Trophoblast cell (in vitro differentiated cells and primary cell): ENCODE data around the gene FBXO15.

Experiments
- DNase-seq, 2 donors: peaks; one replicate each; pipeline ENCODE4 v3.0.0-alpha.2; 2016
- H2AFZ ChIP-seq: 2 replicates; pipeline ENCODE4 v1.6.1; 2013; ENCODE audit warnings: low read length, moderate library complexity, mild to moderate bottlenecking; ENCODE audit not compliant: insufficient read depth, poor library complexity
- H2AK5ac ChIP-seq: 2 replicates; pipeline ENCODE4 v1.6.1; 2013; ENCODE audit warnings: mild to moderate bottlenecking, low read length
- H2BK120ac ChIP-seq: 2 replicates; pipeline ENCODE4 v1.6.1; 2013; ENCODE audit warnings: low read length, mild to moderate bottlenecking, moderate library complexity; ENCODE audit not compliant: insufficient read depth, poor library complexity
- H2BK12ac ChIP-seq: 2 replicates; pipeline ENCODE4 v1.6.1; 2013; ENCODE audit warnings: mild to moderate bottlenecking, low read length, moderate library complexity
- H2BK5ac ChIP-seq: 2 replicates; pipeline ENCODE4 v1.6.1; 2013; ENCODE audit warnings: low read length, low read depth, moderate library complexity, mild to moderate bottlenecking; ENCODE audit not compliant: poor library complexity
- H3K14ac ChIP-seq: 2 replicates; pipeline ENCODE4 v1.6.1; 2013; ENCODE audit warnings: mild to moderate bottlenecking, low read length
- H3K18ac ChIP-seq: 2 replicates; pipeline ENCODE4 v1.6.1; 2013; ENCODE audit warnings: mild to moderate bottlenecking, low read length
- H3K23ac ChIP-seq: 2 replicates; pipeline ENCODE4 v1.6.1; 2013; ENCODE audit warnings: low read length
- H3K27ac ChIP-seq: 2 replicates; pipeline ENCODE4 v1.5.1; 2013; ENCODE audit warnings: low read depth, mild to moderate bottlenecking, inconsistent platforms, low read length, moderate library complexity
- H3K27me3 ChIP-seq: 2 replicates; pipeline ENCODE4 v1.6.1; 2013; ENCODE audit warnings: inconsistent platforms, mild to moderate bottlenecking, low read length, moderate library complexity; ENCODE audit not compliant: insufficient read depth
- H3K36me3 ChIP-seq, 2 experiments: 1 replicate in 1 of 2; 2 replicates in 1 of 2; pipeline ENCODE4 v1.6.1; 2013; ENCODE audit warnings: low read length in 2 of 2, mild to moderate bottlenecking in 2 of 2, moderate library complexity in 1 of 2; ENCODE audit not compliant: insufficient read depth in 2 of 2, control insufficient read depth in 1 of 2
- H3K4ac ChIP-seq: 2 replicates; pipeline ENCODE4 v1.6.1; 2013; ENCODE audit warnings: low read depth, mild to moderate bottlenecking, low read length, moderate library complexity
- H3K4me1 ChIP-seq, 2 experiments: 1 replicate in 1 of 2; 2 replicates in 1 of 2; pipeline ENCODE4 v1.6.1; 2013; ENCODE audit warnings: low read length in 2 of 2, mild to moderate bottlenecking in 2 of 2, moderate library complexity in 1 of 2; ENCODE audit not compliant: insufficient read depth in 2 of 2, control insufficient read depth in 1 of 2
- H3K4me2 ChIP-seq: 2 replicates; pipeline ENCODE4 v1.6.1; 2013; ENCODE audit warnings: inconsistent platforms, mild to moderate bottlenecking, low read length, moderate library complexity
- H3K4me3 ChIP-seq: 2 replicates; pipeline ENCODE4 v1.5.1; 2013; ENCODE audit warnings: mild to moderate bottlenecking, low read depth, low read length, inconsistent platforms
- H3K79me1 ChIP-seq: one replicate; pipeline ENCODE4 v1.6.1; 2013; ENCODE audit warnings: low read length
- H3K79me2 ChIP-seq: 2 replicates; pipeline ENCODE4 v1.6.1; 2013; ENCODE audit warnings: low read length, mild to moderate bottlenecking; ENCODE audit not compliant: control insufficient read depth, insufficient read depth, poor library complexity
- H3K9ac ChIP-seq: 2 replicates; pipeline ENCODE4 v1.6.1; 2013; ENCODE audit warnings: mild to moderate bottlenecking, low read length
- H3K9me3 ChIP-seq: 2 replicates; pipeline ENCODE4 v1.6.1; 2013; ENCODE audit warnings: low read depth, mild to moderate bottlenecking, control low read depth, inconsistent platforms, low read length; ENCODE audit not compliant: insufficient read depth
- H4K12ac ChIP-seq: 2 replicates; pipeline ENCODE4 v1.6.1; 2013; ENCODE audit warnings: low read depth, mild to moderate bottlenecking, low read length, moderate library complexity
- H4K8ac ChIP-seq: 2 replicates; pipeline ENCODE4 v1.6.1; 2013; ENCODE audit warnings: low read depth, mild to moderate bottlenecking, low read length, moderate library complexity
- H4K91ac ChIP-seq: one replicate; pipeline ENCODE4 v1.6.1; 2013; ENCODE audit warnings: low read depth, mild to moderate bottlenecking, low read length, moderate library complexity
- WGBS: extraction: QIAGEN DNeasy Blood & Tissue Kit; methylation state at CpG from one replicate; pipeline ENCODE4 v1.1.7; 2013; ENCODE audit warnings: missing lambda C conversion rate; ENCODE audit not compliant: insufficient read length, insufficient coverage; ENCODE audit errors: extremely low coverage; 5-methylcytosine and 5-hydroxymethylcytosine counted together

The FBXO15 gene

DNA sequence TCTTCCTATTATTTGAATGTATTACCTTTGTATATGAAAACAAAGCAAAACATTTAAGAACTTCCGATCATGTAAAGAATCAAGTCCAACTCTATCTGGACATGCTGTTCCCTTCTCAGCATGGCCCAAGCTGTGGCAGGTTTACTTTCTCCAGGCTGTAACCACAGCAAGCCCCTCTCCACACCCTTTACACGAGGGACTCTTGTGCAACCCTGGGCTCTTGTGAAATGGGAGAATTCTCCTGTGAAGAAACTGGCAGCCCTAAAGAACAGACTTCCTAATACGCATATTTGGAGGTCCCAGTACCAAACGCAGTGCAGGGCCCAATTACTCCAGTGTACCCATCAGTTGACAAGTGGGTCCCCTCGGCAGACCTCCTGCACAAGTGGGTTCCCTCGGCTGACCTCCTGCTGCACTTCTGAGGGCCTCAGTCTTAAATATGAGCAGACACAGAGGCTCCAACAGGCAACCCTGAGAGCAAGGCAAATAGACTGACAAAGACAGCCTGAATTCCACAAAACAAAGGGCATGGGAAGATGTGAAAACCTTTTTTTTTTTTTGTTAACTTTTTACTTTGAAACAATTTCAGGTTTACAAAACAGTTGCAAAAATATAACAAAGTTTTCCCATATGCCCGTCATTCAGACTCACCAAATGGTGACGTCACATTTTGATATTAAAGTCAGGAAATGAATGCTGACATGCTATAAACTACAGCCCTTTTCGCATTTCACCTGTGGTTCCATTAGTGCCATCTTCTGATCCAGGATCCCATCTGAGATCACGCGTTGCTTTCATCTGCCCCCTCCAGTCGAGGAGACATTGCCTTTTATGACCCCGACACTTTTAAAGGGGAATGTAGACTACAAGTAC is 78.2 kb downstream of the FBXO15 start:
- no peaks in the 10 kb centered on the region for H3K9me3 ChIP-seq
- no peak overlapping the region for H3K9ac ChIP-seq
- H3K18ac ChIP-seq = no peak overlapping the region
- no peak overlapping the region for H2BK12ac ChIP-seq
- H4K8ac ChIP-seq = no peak overlapping the region
- H3K79me2 ChIP-seq = no peaks in the 10 kb centered on the region
- no peak overlapping the region for H3K14ac ChIP-seq
- no peak overlapping the region for H2AFZ ChIP-seq
- no peaks in the 10 kb centered on the region for H3K79me1 ChIP-seq
- H3K4me1 ChIP-seq = no peaks in the 10 kb centered on the region
- no CpG with 5 or more reads among the region's 13 CpGs for WGBS
- H3K4ac ChIP-seq = no peak overlapping the region
- no peak overlapping the region for H3K27ac ChIP-seq
- no peak for DNase-seq
- no peaks in the 10 kb centered on the region for H3K27me3 ChIP-seq
- H2BK5ac ChIP-seq = no peak overlapping the region
- no peak overlapping the region for H4K12ac ChIP-seq
- H3K23ac ChIP-seq = no peak overlapping the region
- H3K4me3 ChIP-seq = no peak overlapping the region
- no peak overlapping the region for H2BK120ac ChIP-seq
- H3K36me3 ChIP-seq = no peaks in the 10 kb centered on the region
- no peak overlapping the region for H3K4me2 ChIP-seq
- H2AK5ac ChIP-seq = no peak overlapping the region
- no peak overlapping the region for H4K91ac ChIP-seq

DNA sequence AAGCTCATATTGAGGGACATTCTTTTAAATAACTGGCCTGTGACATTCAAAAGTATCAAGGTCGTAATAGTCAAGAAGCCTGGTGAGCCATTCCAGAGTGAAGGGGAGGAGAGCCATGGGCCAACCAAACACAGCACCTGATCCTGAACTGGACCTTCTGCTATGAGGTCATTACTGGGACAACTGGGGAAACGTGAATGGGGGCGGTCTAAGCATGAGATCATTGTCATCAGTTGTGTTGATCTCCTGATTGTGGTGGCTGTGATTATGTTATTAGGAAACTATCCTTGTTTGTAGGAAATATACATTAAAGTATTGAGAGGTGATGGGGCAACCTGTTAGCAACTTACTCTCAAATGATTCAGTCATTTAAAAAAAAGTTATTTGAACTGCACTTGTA is 79.3 kb downstream of the FBXO15 start:
- Histone ChIP-seq H4K12ac (no peak overlapping the region), H2AFZ (no peak overlapping the region), H3K18ac (no peak overlapping the region), H3K9ac (no peak overlapping the region), H3K79me2 (no peaks in the 10 kb centered on the region), H3K27ac (no peak overlapping the region), H3K4me3 (no peak overlapping the region), H4K91ac (no peak overlapping the region), H3K36me3 (no peaks in the 10 kb centered on the region), H3K14ac (no peak overlapping the region), H4K8ac (no peak overlapping the region), H2BK5ac (no peak overlapping the region), H2BK12ac (no peak overlapping the region), H2AK5ac (no peak overlapping the region), H3K23ac (no peak overlapping the region), H3K4me2 (no peak overlapping the region), H2BK120ac (no peak overlapping the region), H3K4me1 (no peaks in the 10 kb centered on the region), H3K79me1 (no peaks in the 10 kb centered on the region), H3K9me3 (no peaks in the 10 kb centered on the region), H3K4ac (no peak overlapping the region), H3K27me3 (no peaks in the 10 kb centered on the region)
- WGBS = no CpG with 5 or more reads among the region's 3 CpGs
- DNase-seq = no peak

DNA sequence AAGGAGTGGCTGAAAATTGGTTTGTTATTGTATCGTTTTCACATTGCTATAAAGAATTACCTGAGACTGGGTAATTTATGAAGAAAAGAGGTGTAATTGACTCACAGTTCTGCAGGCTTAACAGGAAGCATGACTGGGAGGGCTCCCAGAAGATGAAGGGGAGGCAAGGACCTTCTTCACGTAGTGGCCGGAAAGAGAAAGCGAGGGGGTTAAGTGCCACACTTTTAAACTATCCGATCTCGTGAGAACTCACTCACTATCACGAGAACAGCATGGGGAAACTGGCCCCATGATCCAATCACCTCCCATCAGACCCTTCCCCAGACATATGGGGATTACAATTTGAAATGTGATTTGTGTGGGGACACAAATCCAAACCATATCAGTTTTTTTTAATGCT is 81.6 kb downstream of the FBXO15 start:
- H3K23ac ChIP-seq = no peak overlapping the region
- H3K9ac ChIP-seq = no peak overlapping the region
- no peak overlapping the region for H4K8ac ChIP-seq
- H3K27me3 ChIP-seq = no peaks in the 10 kb centered on the region
- no peak overlapping the region for H2BK120ac ChIP-seq
- no peaks in the 10 kb centered on the region for H3K79me2 ChIP-seq
- H4K12ac ChIP-seq = no peak overlapping the region
- no peak overlapping the region for H2AK5ac ChIP-seq
- H3K4ac ChIP-seq = no peak overlapping the region
- no peak overlapping the region for H2BK5ac ChIP-seq
- H3K4me1 ChIP-seq = no peaks in the 10 kb centered on the region
- H3K36me3 ChIP-seq = no peaks in the 10 kb centered on the region
- no peaks in the 10 kb centered on the region for H3K79me1 ChIP-seq
- no CpG with 5 or more reads among the region's 7 CpGs for WGBS
- no peaks in the 10 kb centered on the region for H3K9me3 ChIP-seq
- no peak overlapping the region for H3K27ac ChIP-seq
- no peak overlapping the region for H3K14ac ChIP-seq
- H3K4me2 ChIP-seq = no peak overlapping the region
- no peak overlapping the region for H3K18ac ChIP-seq
- H2AFZ ChIP-seq = no peak overlapping the region
- no peak overlapping the region for H2BK12ac ChIP-seq
- H3K4me3 ChIP-seq = no peak overlapping the region
- no peak overlapping the region for H4K91ac ChIP-seq
- no peak for DNase-seq

DNA sequence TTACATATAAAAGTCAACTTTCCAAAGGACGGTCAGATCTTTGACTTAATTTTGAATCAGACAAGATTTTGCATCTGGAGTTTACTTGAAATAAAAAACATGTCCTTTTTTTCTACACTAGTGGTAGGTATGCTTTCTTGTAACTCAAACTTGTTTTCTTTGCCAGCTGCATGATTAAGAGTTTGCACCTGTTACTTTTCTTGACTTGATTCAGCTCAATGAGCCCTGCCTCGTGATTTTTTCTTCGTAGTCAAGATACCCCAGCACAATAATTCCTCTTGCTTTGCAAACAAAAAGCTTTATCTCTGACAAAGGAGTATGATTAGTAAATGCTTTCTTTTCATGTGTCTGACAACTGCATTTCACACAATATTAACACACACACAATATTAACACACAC is 82.3 kb downstream of the FBXO15 start:
- H3K27ac ChIP-seq = no peak overlapping the region
- H3K23ac ChIP-seq = no peak overlapping the region
- no peaks in the 10 kb centered on the region for H3K27me3 ChIP-seq
- H4K12ac ChIP-seq = no peak overlapping the region
- H3K4me3 ChIP-seq = no peak overlapping the region
- DNase-seq = no peak
- H2BK12ac ChIP-seq = no peak overlapping the region
- no peak overlapping the region for H3K18ac ChIP-seq
- H3K9me3 ChIP-seq = no peaks in the 10 kb centered on the region
- no peaks in the 10 kb centered on the region for H3K36me3 ChIP-seq
- H3K79me1 ChIP-seq = no peaks in the 10 kb centered on the region
- H3K4me2 ChIP-seq = no peak overlapping the region
- H3K14ac ChIP-seq = no peak overlapping the region
- H3K79me2 ChIP-seq = no peaks in the 10 kb centered on the region
- H3K4ac ChIP-seq = no peak overlapping the region
- no peak overlapping the region for H2AFZ ChIP-seq
- WGBS = no CpG with 5 or more reads among the region's 3 CpGs
- H3K9ac ChIP-seq = no peak overlapping the region
- no peak overlapping the region for H2AK5ac ChIP-seq
- H3K4me1 ChIP-seq = no peaks in the 10 kb centered on the region
- no peak overlapping the region for H4K8ac ChIP-seq
- no peak overlapping the region for H2BK120ac ChIP-seq
- no peak overlapping the region for H2BK5ac ChIP-seq
- H4K91ac ChIP-seq = no peak overlapping the region
